ENCODE results near the gene TTC39C.

GRCh38 chr18:24157855-24158254 is 143.3 kb downstream of the TTC39C start:
- TF ChIP-seq ZNF274 (IDR thresholded peaks at IDR 0.05; ENCODE audit: low read depth, low read length) (no peak), YY1 (IDR thresholded peaks at IDR 0.05; ENCODE audit: insufficient read depth, insufficient read length) (no peak)

Data from NT2/D1 (cell line).